ENCODE results near the gene RBBP8NL. TPM values are rescaled to one million over a fixed set of nuclear protein-coding genes. Genes with fewer than 3 reads are reported as not detected.

Gene RBBP8NL
- 0.03 TPM in 1 of 2 replicates, not detected in the other for total RNA-seq (2014; rRNA removed; shearing (Covaris generic))

GRCh38 chr20:62427172-62428001, at the start of gene RBBP8NL:
RBBP8NL (minus strand) TSS chr20:62427539; CDS start chr20:62419647, 7,892 bp downstream.

GRCh38 chr20:62475772-62476055, 48.4 kb upstream of the RBBP8NL start, which contains the start of gene GATA5:
GATA5 (minus strand) TSS chr20:62475995; CDS start chr20:62475521, 474 bp downstream.

GRCh38 chr20:62407221-62407992, 19.9 kb downstream of the RBBP8NL start, which contains the start of gene CABLES2:
CABLES2 (minus strand) TSS chr20:62407285; CDS start chr20:62407276, 9 bp downstream.

GRCh38 chr20:62386383-62387218, 40.7 kb downstream of the RBBP8NL start, which contains the start of gene RPS21:
RPS21 (plus strand) TSS chr20:62387103; CDS start chr20:62387339, 236 bp downstream.

GRCh38 chr20:62367136-62367632, 60.2 kb downstream of the RBBP8NL start, which contains the start of gene LAMA5:
LAMA5 (minus strand) TSS chr20:62367312; CDS start chr20:62367245, 67 bp downstream.

Other genes with a start within 250 kb of the RBBP8NL start
- gene MTG2, start 244.5 kb downstream of the RBBP8NL start, total RNA-seq (2014; rRNA removed; shearing (Covaris generic)): 30.0 and 42.6 TPM in 2 replicates
- gene HRH3, start 207.3 kb downstream of the RBBP8NL start, total RNA-seq (2014; rRNA removed; shearing (Covaris generic)): not detected in 2 replicates
- 15.9 and 18.7 TPM in 2 replicates for gene OSBPL2, start 189.0 kb downstream of the RBBP8NL start, total RNA-seq (2014; rRNA removed; shearing (Covaris generic))
- gene ADRM1, start 124.5 kb downstream of the RBBP8NL start, total RNA-seq (2014; rRNA removed; shearing (Covaris generic)): 276 and 286 TPM in 2 replicates
- 43.2 and 54.2 TPM in 2 replicates for gene LAMA5, start 60.2 kb downstream of the RBBP8NL start, total RNA-seq (2014; rRNA removed; shearing (Covaris generic))
- 2,047 and 2,469 TPM in 2 replicates for gene RPS21, start 40.4 kb downstream of the RBBP8NL start, total RNA-seq (2014; rRNA removed; shearing (Covaris generic))
- 2.2 and 4.0 TPM in 2 replicates for gene CABLES2, start 20.3 kb downstream of the RBBP8NL start, total RNA-seq (2014; rRNA removed; shearing (Covaris generic))
- not detected in 2 replicates for gene GATA5, start 48.5 kb upstream of the RBBP8NL start, total RNA-seq (2014; rRNA removed; shearing (Covaris generic))
- gene SLCO4A1, start 215.0 kb upstream of the RBBP8NL start, total RNA-seq (2014; rRNA removed; shearing (Covaris generic)): 130 and 131 TPM in 2 replicates

Data from A375 (cell line).